Measurements from ENCODE around the gene SORCS2.

GRCh38 chr4:7735395-7735794 lies 543.1 kb downstream of the SORCS2 start:
- TF ChIP-seq CTCF (IDR thresholded peaks at IDR 0.05) (no peak), TCF7L2 (IDR thresholded peaks at IDR 0.05; ENCODE audit: low read depth, low read length) (no peak), POLR2AphosphoS5 (IDR thresholded peaks at IDR 0.05; ENCODE audit: low read depth, low read length) (no peak)

All from Panc1 (cell line).